Natural killer cell (primary cell): ENCODE results near the gene NAXE. TPM values are rescaled to one million over a fixed set of nuclear protein-coding genes. Genes with fewer than 3 reads are reported as not detected.
"Not testable (repeated sequence)": the region's sequence is repeated elsewhere in the genome, so short reads cannot be mapped to it uniquely, and the experiment has no call there.

Experiments
- ATAC-seq, 3 donors: fragments of 150-1000 bp in 2 of 3; fragments of 200-7000 bp in 1 of 3; cut with Tn5 transposase; 1 replicate in 1 of 3; 2 replicates in 2 of 3; pipeline ENCODE4 v1.10.0; 2021; ENCODE audit warnings: mild to moderate bottlenecking in 2 of 3, moderate library complexity in 2 of 3
- DNase-seq, 2 donors: peaks; one replicate each; pipeline versions ENCODE4 v3.0.0 to v3.0.0-alpha.2; 2013 to 2021; ENCODE audit warnings: mixed read lengths in 1 of 2
- H3K27ac ChIP-seq: one replicate; pipeline ENCODE4 v1.5.1; 2013; ENCODE audit warnings: mild to moderate bottlenecking, low read length
- H3K27me3 ChIP-seq: one replicate; pipeline ENCODE4 v1.6.1; 2013; ENCODE audit warnings: low read length; ENCODE audit not compliant: control insufficient read depth, insufficient read depth
- H3K36me3 ChIP-seq: one replicate; pipeline ENCODE4 v1.6.1; 2013; ENCODE audit warnings: low read length; ENCODE audit not compliant: control insufficient read depth, insufficient read depth
- H3K4me1 ChIP-seq: one replicate; pipeline ENCODE4 v1.6.1; 2013; ENCODE audit warnings: low read length; ENCODE audit not compliant: control insufficient read depth, insufficient read depth
- H3K4me3 ChIP-seq: one replicate; pipeline ENCODE4 v1.5.1; 2013; ENCODE audit warnings: low read length
- H3K9me3 ChIP-seq: one replicate; pipeline ENCODE4 v1.6.1; 2013; ENCODE audit warnings: low read length; ENCODE audit not compliant: control insufficient read depth, insufficient read depth
- H3K27ac Mint-ChIP-seq, 2 donors: one replicate each; pipeline ENCODE4 v1.8.0; 2022; ENCODE audit warnings: mild to moderate bottlenecking in 2 of 2, mixed read lengths in 2 of 2, moderate library complexity in 1 of 2
- H3K27me3 Mint-ChIP-seq, 2 donors: one replicate each; pipeline ENCODE4 v1.8.0; 2022; ENCODE audit warnings: low read depth in 2 of 2, mixed read lengths in 2 of 2
- H3K36me3 Mint-ChIP-seq: one replicate; pipeline ENCODE4 v1.8.0; 2022; ENCODE audit warnings: mixed read lengths
- H3K4me1 Mint-ChIP-seq, 2 donors: one replicate each; pipeline ENCODE4 v1.8.0; 2022; ENCODE audit warnings: mixed read lengths in 2 of 2
- H3K4me3 Mint-ChIP-seq: one replicate; pipeline ENCODE4 v1.8.0; 2022; ENCODE audit warnings: mild to moderate bottlenecking, moderate library complexity, mixed read lengths
- H3K9me3 Mint-ChIP-seq, 2 donors: one replicate each; pipeline ENCODE4 v1.8.0; 2022; ENCODE audit warnings: mixed read lengths in 2 of 2
- CTCF ChIP-seq: fragments of 200-600 bp; IDR thresholded peaks from one replicate; pipeline ENCODE4 v1.8.0; 2022; ENCODE audit warnings: antibody characterized with exemption
- WGBS: methylation state at CpG from one replicate; pipeline ENCODE4 v1.1.7; 2013; ENCODE audit warnings: missing lambda C conversion rate; ENCODE audit not compliant: insufficient coverage; 5-methylcytosine and 5-hydroxymethylcytosine counted together
- intact Hi-C: fragments of 100-400 bp; cut with micrococcal nuclease; formaldehyde crosslinking; loops from one replicate; pipeline ENCODE4 v1.14.2; 2022
- total RNA-seq, 4 donors: library from RNA; stranded (reverse); fragments of 120-200 nt in 1 of 4; gene quantifications; one replicate each; pipeline versions ENCODE4 v1.2.3 to v1.2.4, GENCODE V29; 2013 to 2022

NAXE gene
- total RNA-seq, 3 donors from 2014 or later (not counting 1 experiment from before 2014, with no cell fraction given): 32.6 to 52.5 (median 36.6) TPM

- Mint-ChIP-seq H3K4me1 (peaks cover 7 to 8% of the 10 kb centered on the region in 2 donors), H3K27me3 (peaks cover 43 to 67% of the 10 kb centered on the region in 2 donors), H3K27ac (no peak overlapping the region), H3K4me3 (no peak overlapping the region), H3K9me3 (no peaks in the 10 kb centered on the region), H3K36me3 (no peaks in the 10 kb centered on the region)
- ATAC-seq: no peak
- Histone ChIP-seq H3K27ac (no peak overlapping the region), H3K27me3 (peaks cover 16% of the 10 kb centered on the region), H3K4me3 (no peak overlapping the region), H3K4me1 (peaks cover 10% of the 10 kb centered on the region), H3K9me3 (no peaks in the 10 kb centered on the region), H3K36me3 (no peaks in the 10 kb centered on the region)
- no peak for DNase-seq
- 71% methylated on average over 8 of the region's 8 CpGs for WGBS
- intact Hi-C loops: loop anchor here (5.0 kb wide), 1 partner anchor 47 kb away; the partner anchor contains the start of gene NES
- no peak for TF ChIP-seq CTCF
These were observed 38.4 kb downstream of the NAXE start for GRCh38 chr1:156629823-156630449.

- H3K4me1 Mint-ChIP-seq, DNase-seq, intact Hi-C loops, H3K4me1 ChIP-seq, H3K36me3 ChIP-seq, H3K9me3 ChIP-seq, H3K27ac Mint-ChIP-seq, H3K4me3 Mint-ChIP-seq, H3K27me3 ChIP-seq, H3K27ac ChIP-seq, H3K36me3 Mint-ChIP-seq, ATAC-seq, H3K9me3 Mint-ChIP-seq, H3K4me3 ChIP-seq: not testable (repeated sequence)
- 63% methylated on average over 9 of the region's 9 CpGs for WGBS
- H3K27me3 Mint-ChIP-seq: peaks cover 35 to 66% of the 10 kb centered on the region in 2 donors
These were observed 39.6 kb downstream of the NAXE start for GRCh38 chr1:156631152-156631551.

- H3K27me3 ChIP-seq: no peaks in the 10 kb centered on the region
- ATAC-seq (no peak), DNase-seq (no peak)
- H3K27ac Mint-ChIP-seq: no peak overlapping the region
- no peaks in the 10 kb centered on the region for H3K4me1 Mint-ChIP-seq
- no peak overlapping the region for H3K4me3 ChIP-seq
- no peaks in the 10 kb centered on the region for H3K36me3 ChIP-seq
- 90% methylated on average over 3 of the region's 3 CpGs for WGBS
- no peak overlapping the region for H3K27ac ChIP-seq
- no peaks in the 10 kb centered on the region for H3K9me3 ChIP-seq
- TF ChIP-seq CTCF: no peak
- H3K27me3 Mint-ChIP-seq: peaks cover 32 to 68% of the 10 kb centered on the region in 2 donors
- H3K36me3 Mint-ChIP-seq: no peaks in the 10 kb centered on the region
- no peaks in the 10 kb centered on the region for H3K9me3 Mint-ChIP-seq
- intact Hi-C loops: no loop called here
- H3K4me1 ChIP-seq: no peaks in the 10 kb centered on the region
- no peak overlapping the region for H3K4me3 Mint-ChIP-seq
These were observed 40.8 kb downstream of the NAXE start for GRCh38 chr1:156632355-156632754.

- Mint-ChIP-seq H3K36me3 (no peaks in the 10 kb centered on the region), H3K9me3 (no peaks in the 10 kb centered on the region), H3K27ac (no peak overlapping the region), H3K4me3 (no peak overlapping the region), H3K4me1 (peaks cover 3 to 15% of the 10 kb centered on the region in 2 donors), H3K27me3 (peaks cover 50 to 78% of the 10 kb centered on the region in 2 donors)
- 71% methylated on average over 6 of the region's 8 CpGs for WGBS
- peaks cover 18% of the 10 kb centered on the region for H3K4me1 ChIP-seq
- TF ChIP-seq CTCF: no peak
- intact Hi-C loops: no loop called here
- H3K27ac ChIP-seq: no peak overlapping the region
- ATAC-seq: no peak
- no peaks in the 10 kb centered on the region for H3K36me3 ChIP-seq
- no peak overlapping the region for H3K4me3 ChIP-seq
- no peaks in the 10 kb centered on the region for H3K9me3 ChIP-seq
- peaks cover 39% of the 10 kb centered on the region for H3K27me3 ChIP-seq
- DNase-seq: no peak
These were observed 46.8 kb downstream of the NAXE start for GRCh38 chr1:156638189-156638985.
